IMR-90 (cell line): ENCODE measurements around the gene ESAM.

Source experiments
- BHLHE40 ChIP-seq: fragments of 150-350 bp; IDR thresholded peaks from 2 replicates; pipeline ENCODE4 v1.6.1; 2016; ENCODE audit warnings: mild to moderate bottlenecking, low read depth, low read length
- CTCF ChIP-seq: conservative IDR thresholded peaks from 2 replicates; pipeline ENCODE4 v1.5.1; 2012; ENCODE audit warnings: mild to moderate bottlenecking, low read depth, low read length, improper control_type of control experiment
- ELK1 ChIP-seq: fragments of 150-350 bp; IDR thresholded peaks from 2 replicates; pipeline ENCODE4 v1.6.1; 2016; ENCODE audit warnings: low read depth, mild to moderate bottlenecking, low read length, moderate library complexity, borderline replicate concordance
- MXI1 ChIP-seq: IDR thresholded peaks from 2 replicates; pipeline ENCODE4 v1.6.1; 2012; ENCODE audit warnings: low read depth, mild to moderate bottlenecking, low read length, moderate library complexity, borderline replicate concordance
- POLR2A ChIP-seq: IDR thresholded peaks from 2 replicates; pipeline ENCODE4 v1.6.1; 2012; ENCODE audit warnings: mild to moderate bottlenecking, low read depth, low read length

DNA sequence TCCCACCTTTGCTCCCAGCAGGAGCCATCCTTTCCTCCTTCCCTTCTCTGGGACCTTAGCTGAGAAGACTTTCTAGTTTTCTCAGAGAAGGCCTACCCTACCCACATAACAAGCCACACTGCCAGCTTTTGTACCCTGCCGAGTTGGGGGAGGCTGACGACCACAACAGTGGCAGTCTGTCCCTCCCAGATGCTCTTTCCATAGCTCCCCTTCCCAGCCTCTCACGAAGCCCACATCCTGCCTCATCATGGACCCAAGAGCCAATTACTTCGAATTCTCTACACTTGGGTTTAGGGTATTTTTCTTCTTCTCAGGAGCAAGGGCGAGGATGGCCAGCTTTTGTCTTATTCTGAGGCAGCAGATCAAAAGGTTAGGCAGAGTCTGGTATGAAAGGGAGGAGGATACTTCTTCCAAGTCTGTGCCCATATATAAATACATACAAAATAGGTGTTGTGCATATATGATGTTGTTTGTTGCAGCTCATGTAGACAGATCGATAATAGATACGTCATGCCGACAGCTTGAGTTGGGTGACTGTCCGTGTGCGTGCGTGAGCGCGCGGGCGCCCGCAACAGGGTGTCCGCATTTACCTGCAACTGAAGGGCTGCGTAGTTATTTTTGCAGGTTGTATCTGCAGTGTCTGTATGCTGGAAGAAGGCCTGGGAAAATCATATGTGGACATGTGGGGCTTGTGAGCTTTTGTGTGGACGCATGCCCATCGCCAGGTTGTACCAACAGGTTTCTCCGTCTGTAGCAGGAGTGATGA, 23.2 kb downstream of the ESAM start:
- TF ChIP-seq CTCF (no peak), POLR2A (no peak), MXI1 (no peak), BHLHE40 (no peak), ELK1 (no peak)
